ENCODE measurements around the gene CAPN5.

CAPN5 gene

DNA sequence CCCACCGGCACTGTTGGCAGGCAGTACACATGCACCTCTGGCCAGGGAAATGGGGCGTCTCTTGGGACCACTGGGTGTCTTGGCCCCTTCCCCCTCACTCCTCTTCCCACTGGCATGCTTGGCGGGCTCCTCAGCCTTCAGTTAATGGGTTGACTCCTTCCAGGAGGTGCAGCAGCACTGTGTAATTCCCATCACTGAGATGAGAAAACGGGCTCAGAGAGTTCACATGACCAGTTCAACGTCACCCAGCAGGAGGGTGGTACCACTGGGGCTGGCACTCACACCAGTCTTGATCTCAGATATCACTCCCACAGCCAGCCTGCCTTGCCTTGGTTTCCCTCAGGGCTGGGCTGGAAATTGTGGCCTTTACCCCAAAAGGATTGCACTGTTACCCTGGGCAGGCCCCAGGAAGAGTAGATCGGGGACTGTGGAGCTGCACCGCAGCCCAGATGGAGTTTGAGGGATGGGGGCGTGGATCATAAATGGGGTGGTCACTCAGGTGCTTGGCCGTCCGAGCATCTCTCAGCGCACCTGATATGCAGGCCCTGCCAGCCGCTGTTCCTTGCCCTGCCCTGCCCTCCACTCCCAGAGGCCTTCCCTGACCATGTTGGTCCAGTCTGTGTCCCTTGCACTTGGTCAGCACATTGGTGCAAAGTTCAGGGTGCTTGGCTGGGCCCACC lies 16.9 kb downstream of the CAPN5 start:
- H3K4me3 ChIP-seq (ENCODE audit: low read length): no peak overlapping the region
- TF ChIP-seq, protein P1, sequence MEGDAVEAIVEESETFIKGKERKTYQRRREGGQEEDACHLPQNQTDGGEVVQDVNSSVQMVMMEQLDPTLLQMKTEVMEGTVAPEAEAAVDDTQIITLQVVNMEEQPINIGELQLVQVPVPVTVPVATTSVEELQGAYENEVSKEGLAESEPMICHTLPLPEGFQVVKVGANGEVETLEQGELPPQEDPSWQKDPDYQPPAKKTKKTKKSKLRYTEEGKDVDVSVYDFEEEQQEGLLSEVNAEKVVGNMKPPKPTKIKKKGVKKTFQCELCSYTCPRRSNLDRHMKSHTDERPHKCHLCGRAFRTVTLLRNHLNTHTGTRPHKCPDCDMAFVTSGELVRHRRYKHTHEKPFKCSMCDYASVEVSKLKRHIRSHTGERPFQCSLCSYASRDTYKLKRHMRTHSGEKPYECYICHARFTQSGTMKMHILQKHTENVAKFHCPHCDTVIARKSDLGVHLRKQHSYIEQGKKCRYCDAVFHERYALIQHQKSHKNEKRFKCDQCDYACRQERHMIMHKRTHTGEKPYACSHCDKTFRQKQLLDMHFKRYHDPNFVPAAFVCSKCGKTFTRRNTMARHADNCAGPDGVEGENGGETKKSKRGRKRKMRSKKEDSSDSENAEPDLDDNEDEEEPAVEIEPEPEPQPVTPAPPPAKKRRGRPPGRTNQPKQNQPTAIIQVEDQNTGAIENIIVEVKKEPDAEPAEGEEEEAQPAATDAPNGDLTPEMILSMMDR (conservative IDR thresholded peaks at IDR 0.05; ENCODE audit: low read depth, low read length): no peak
- no peak for DNase-seq (ENCODE audit: low read depth)

DNA sequence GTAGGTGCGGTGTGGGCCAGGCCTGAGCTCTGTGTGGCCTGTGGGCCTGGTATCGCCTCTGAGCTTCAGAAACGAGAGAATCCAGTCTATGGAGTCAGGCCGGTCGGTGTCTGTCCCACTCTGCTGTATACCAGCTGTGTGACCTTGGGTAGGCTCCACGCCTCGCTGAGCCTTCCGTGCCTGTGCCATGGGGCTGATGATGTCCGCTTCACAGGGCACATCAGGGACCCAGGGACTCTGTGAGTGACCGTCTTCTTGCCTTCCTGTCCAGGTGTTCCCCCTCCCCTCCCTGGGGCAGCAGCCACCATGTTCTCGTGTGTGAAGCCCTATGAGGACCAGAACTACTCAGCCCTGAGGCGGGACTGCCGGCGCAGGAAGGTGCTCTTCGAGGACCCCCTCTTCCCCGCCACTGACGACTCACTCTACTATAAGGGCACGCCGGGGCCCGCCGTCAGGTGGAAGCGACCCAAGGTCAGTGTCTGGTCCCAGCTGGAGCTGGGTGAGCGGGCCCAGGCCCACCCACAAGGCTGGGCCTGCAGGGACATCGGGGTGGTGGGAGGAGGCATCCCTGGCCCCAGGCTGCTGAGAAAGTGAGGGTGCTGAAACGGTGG lies 17.9 kb downstream of the CAPN5 start:
- H3K4me3 ChIP-seq (ENCODE audit: low read length): no peak overlapping the region
- no peak for DNase-seq (ENCODE audit: low read depth)
- TF ChIP-seq, protein P1 (conservative IDR thresholded peaks at IDR 0.05; ENCODE audit: low read depth, low read length): no peak

DNA sequence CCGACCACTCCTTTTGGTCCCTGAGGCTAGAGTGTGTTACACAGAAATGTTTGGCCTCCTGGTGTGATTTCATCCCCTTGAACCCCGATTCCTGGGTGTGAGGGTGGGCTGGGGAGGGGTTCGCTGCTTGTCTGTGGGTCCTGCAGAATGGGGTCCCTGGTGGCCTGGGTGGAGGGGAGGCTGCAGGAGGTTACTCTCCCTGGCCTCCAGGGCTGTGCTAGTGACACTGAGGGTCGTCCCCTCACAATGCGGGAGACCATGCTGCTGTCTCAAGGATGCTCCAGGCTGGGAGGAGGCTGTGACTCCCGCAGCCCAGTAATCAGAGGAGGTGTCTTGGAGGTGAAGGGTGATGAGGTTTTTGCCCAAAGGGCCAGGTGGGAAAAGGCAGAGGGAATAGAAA lies 18.9 kb downstream of the CAPN5 start:
- TF ChIP-seq, protein P1 (conservative IDR thresholded peaks at IDR 0.05; ENCODE audit: low read depth, low read length): no peak
- no peak for DNase-seq (ENCODE audit: low read depth)
- no peak overlapping the region for H3K4me3 ChIP-seq (ENCODE audit: low read length)

DNA sequence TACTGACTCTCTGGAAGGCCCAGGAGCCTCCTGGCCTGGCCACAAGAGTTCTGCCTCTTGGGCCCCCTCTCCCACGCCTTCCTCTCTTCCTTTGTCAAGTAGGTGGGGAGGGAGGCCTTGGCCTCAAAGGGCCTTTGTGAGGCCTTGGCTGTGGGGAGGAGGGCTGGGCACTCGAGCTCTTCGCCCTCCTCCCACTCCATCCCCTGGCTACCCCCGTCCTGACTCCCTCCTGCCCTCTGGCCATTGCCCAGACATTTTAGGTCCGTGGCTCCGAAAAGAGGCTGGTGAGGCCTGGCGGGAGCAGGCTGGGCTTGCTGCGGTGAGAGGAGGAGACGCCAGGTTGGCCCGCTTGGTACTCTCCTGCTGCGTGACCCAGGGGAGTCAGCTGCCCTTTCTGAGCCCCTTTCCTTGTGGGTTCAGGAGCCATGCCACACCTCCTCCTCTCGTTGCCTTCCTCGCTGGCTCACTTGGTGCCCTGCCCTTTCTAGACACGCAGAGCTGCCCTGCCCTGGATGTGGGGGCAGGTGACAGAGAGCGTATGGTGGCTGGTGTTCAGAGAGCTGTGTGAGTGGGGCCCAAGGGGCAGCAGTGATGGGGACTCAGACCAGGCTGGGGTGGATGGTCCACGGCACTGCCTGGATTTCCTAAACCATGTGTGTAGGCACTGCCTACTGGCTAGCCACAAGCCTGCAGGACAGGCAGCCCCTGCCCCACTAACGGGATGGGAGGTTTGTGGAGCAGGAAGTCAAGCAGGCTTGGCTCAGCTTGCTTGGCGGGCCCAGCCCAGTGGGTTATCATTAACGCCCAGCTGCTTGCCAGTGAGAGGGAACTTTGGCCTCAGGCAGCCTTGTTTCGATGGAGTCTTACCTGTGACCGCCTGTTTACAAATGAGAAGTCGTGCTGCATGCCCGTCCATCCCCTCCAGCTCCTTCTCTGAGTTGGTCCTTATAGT lies 20.0 kb downstream of the CAPN5 start:
- TF ChIP-seq, protein P1 (conservative IDR thresholded peaks at IDR 0.05; ENCODE audit: low read depth, low read length): no peak
- DNase-seq (ENCODE audit: low read depth): no peak
- no peak overlapping the region for H3K4me3 ChIP-seq (ENCODE audit: low read length)

DNA sequence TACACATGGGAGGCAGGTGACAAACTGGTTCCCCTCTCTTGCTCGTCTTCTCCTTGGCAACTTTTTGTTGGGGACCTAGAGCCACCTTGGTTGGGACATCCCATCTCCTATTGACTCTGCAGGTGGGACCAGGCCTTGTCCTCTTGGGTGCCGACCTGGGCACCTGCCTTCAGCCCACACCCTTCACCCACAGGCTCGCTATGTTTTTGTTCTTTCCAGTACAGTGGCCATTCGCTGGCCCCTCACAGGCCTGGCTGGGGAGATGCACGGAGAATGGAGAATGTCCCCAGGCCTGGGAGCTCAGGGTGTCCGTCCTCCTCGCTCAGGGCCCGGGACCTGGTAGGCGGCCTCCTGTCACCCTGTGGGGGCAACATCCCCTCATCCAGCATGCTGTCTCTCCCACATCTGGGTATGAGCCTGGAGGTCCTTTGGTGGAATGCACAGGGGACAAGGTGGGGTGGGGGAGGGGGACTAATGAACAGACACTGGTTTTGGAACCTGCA lies 21.0 kb downstream of the CAPN5 start:
- no peak overlapping the region for H3K4me3 ChIP-seq (ENCODE audit: low read length)
- DNase-seq (ENCODE audit: low read depth): no peak
- TF ChIP-seq, protein P1 (conservative IDR thresholded peaks at IDR 0.05; ENCODE audit: low read depth, low read length): no peak

DNA sequence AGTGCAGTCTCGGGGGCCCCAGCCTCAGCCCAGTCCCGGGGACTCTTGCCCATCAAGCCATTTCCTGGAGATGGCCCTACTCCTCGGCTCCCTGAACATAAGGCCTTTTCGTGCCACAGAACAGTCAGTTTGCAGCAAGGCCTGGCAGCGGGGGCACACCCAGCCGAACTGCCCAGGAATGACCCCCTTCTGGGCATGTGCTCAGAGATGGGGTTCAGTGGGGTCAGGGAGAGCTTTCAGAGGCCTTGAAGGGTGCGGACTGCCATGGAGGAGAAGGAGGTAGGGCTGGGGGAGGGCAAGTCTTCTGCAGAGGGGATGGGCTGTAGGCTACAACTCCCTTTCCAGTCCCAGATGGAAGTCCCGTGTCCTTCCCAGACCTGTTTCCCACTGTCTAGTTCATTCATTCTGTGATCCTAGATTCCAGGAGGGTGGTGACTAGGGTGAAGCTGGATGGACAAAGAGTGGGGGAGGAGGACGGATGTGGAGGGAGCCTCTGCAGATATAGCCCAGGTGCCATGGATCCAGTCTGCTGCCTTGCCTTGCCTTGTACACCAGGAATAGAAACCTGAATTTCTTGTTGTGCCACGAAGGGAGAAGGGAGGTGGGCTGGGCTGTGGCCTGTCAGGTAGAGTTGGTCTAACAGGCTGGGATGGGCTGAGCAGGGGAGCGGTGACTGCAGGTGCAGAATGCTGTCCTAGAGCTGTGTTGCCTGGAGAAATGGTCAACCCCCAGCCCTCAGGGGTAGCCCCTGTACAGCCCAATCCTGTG lies 21.6 kb downstream of the CAPN5 start:
- H3K4me3 ChIP-seq (ENCODE audit: low read length): no peak overlapping the region
- DNase-seq (ENCODE audit: low read depth): no peak
- TF ChIP-seq, protein P1 (conservative IDR thresholded peaks at IDR 0.05; ENCODE audit: low read depth, low read length): no peak
